HCT116 (cell line): Measurements from ENCODE around the gene RPS6KA2. TPM values are rescaled to one million over a fixed set of nuclear protein-coding genes. Genes with fewer than 3 reads are reported as not detected.

Experiments used
- ATAC-seq: fragments of 200-7000 bp; cut with Tn5 transposase; 2 replicates; pipeline ENCODE4 v1.9.1; 2020; ENCODE audit warnings: mild to moderate bottlenecking, moderate library complexity
- BruUV-seq: library from RNA; stranded (reverse); fragments of 400-500 nt; replicated peaks from 2 replicates; lab custom pipeline; 2021; lab: Mats Ljungman, UMichigan
- CTCF ChIA-PET: fragments of 300-600 bp; sonication (Branson Sonifier 250); formaldehyde crosslinking; loops from one replicate; lab custom pipeline; 2021; ENCODE audit warnings: antibody characterized with exemption; lab: Charles Lee
- POLR2A ChIA-PET: fragments of 300-600, 350-600 bp; sonication (Branson Sonifier 250); formaldehyde crosslinking; loops from one replicate; lab custom pipeline; 2021; ENCODE audit warnings: antibody characterized with exemption; lab: Charles Lee
- RAD21 ChIA-PET, 2 experiments: fragments of 300-600 bp; sonication (Branson Sonifier 250); formaldehyde crosslinking; loops; one replicate each; lab custom pipeline; 2023; ENCODE audit warnings: low total read pairs in 2 of 2; ENCODE audit not compliant: uncharacterized antibody in 2 of 2, unreplicated experiment in 2 of 2, low non-redundant PET in 1 of 2; lab: Charles Lee
- DNase-seq: peaks from one replicate; pipeline ENCODE4 v3.0.0-alpha.2; 2010; ENCODE audit warnings: low read depth, low spot score
- H2AFZ ChIP-seq: fragments of 200-600 bp; shearing (Covaris generic), sonication (generic); 2 replicates; pipeline ENCODE4 v1.6.1; 2017; ENCODE audit warnings: low read depth, mixed run types, mixed read lengths, antibody characterized with exemption, low read length; ENCODE audit not compliant: poor library complexity, severe bottlenecking
- H3K27ac ChIP-seq: 2 replicates; pipeline ENCODE4 v1.5.1; 2012; ENCODE audit warnings: low read depth, low read length
- H3K27me3 ChIP-seq: fragments of 200-600 bp; sonication (generic); 2 replicates; pipeline ENCODE4 v1.6.1; 2016; ENCODE audit warnings: mixed run types, low read length, mixed read lengths; ENCODE audit not compliant: insufficient read depth
- H3K36me3 ChIP-seq, 2 experiments: fragments of 200-500 bp in 1 of 2; fragments of 200-600 bp in 1 of 2; sonication (Bioruptor generic) in 1 of 2; sonication (generic) in 1 of 2; 2 replicates each; pipeline versions ENCODE4 v1.5.1 to v1.6.1; 2014 to 2016; ENCODE audit warnings: low read length in 2 of 2, inconsistent platforms in 1 of 2, mixed read lengths in 1 of 2, mixed run types in 1 of 2; ENCODE audit not compliant: insufficient read depth in 2 of 2, control insufficient read depth in 1 of 2
- H3K4me1 ChIP-seq, 2 experiments: fragments of 200-600 bp in 1 of 2; sonication (generic) in 1 of 2; 2 replicates each; pipeline versions ENCODE4 v1.5.1 to v1.6.1; 2012 to 2017; ENCODE audit warnings: low read length in 2 of 2, inconsistent platforms in 1 of 2, mild to moderate bottlenecking in 1 of 2, mixed read lengths in 1 of 2, mixed run types in 1 of 2, moderate library complexity in 1 of 2; ENCODE audit not compliant: insufficient read depth in 2 of 2, control insufficient read depth in 1 of 2
- H3K4me2 ChIP-seq: fragments of 200-600 bp; sonication (generic); 2 replicates; pipeline ENCODE4 v1.6.1; 2017; ENCODE audit warnings: mixed run types, low read length, mixed read lengths
- H3K4me3 ChIP-seq, 2 experiments: fragments of 200-600 bp in 1 of 2; sonication (generic) in 1 of 2; replicated peaks in 1 of 2; 2 replicates each; pipeline ENCODE4 v1.5.1; 2011 to 2016; ENCODE audit warnings: low read length in 2 of 2, control low read depth in 1 of 2, low read depth in 1 of 2, mild to moderate bottlenecking in 1 of 2, mixed read lengths in 1 of 2, mixed run types in 1 of 2
- H3K79me2 ChIP-seq: fragments of 200-600 bp; sonication (generic); 2 replicates; pipeline ENCODE4 v1.6.1; 2017; ENCODE audit warnings: mild to moderate bottlenecking, mixed run types, low read length, moderate library complexity, mixed read lengths; ENCODE audit not compliant: insufficient read depth
- H3K9ac ChIP-seq: fragments of 200-600 bp; sonication (generic); 2 replicates; pipeline ENCODE4 v1.6.1; 2016; ENCODE audit warnings: low read length, mixed read lengths
- H3K9me2 ChIP-seq: fragments of 200-600 bp; sonication (generic), shearing (Covaris generic); 2 replicates; pipeline ENCODE4 v1.6.1; 2017; ENCODE audit warnings: mixed run types, mild to moderate bottlenecking, moderate library complexity; ENCODE audit not compliant: insufficient read depth
- H3K9me3 ChIP-seq, 2 experiments: fragments of 200-500 bp in 1 of 2; fragments of 200-600 bp in 1 of 2; sonication (Bioruptor generic) in 1 of 2; sonication (generic) in 1 of 2; 2 replicates each; pipeline ENCODE4 v1.6.1; 2014 to 2017; ENCODE audit warnings: low read length in 2 of 2, mixed read lengths in 2 of 2, inconsistent platforms in 1 of 2, low read depth in 1 of 2, mild to moderate bottlenecking in 1 of 2, mixed run types in 1 of 2, moderate library complexity in 1 of 2; ENCODE audit not compliant: control insufficient read depth in 1 of 2, insufficient read depth in 1 of 2
- H4K20me1 ChIP-seq: fragments of 200-600 bp; sonication (generic), shearing (Covaris generic); 2 replicates; pipeline ENCODE4 v1.6.1; 2017; ENCODE audit warnings: mixed run types, mild to moderate bottlenecking, moderate library complexity; ENCODE audit not compliant: insufficient read depth
- CBX3 ChIP-seq: IDR thresholded peaks from 2 replicates; pipeline ENCODE4 v1.6.1; 2012; ENCODE audit warnings: low read depth
- CTCF ChIP-seq, 3 experiments: fragments of 200-600 bp in 1 of 3; sonication (generic) in 1 of 3; IDR thresholded peaks in 2 of 3; conservative IDR thresholded peaks in 1 of 3; 2 replicates each; pipeline ENCODE4 v1.5.1; 2012 to 2017; ENCODE audit warnings: low read depth in 2 of 3, low read length in 2 of 3, antibody characterized with exemption in 1 of 3, borderline replicate concordance in 1 of 3, control low read depth in 1 of 3, mild to moderate bottlenecking in 1 of 3, mixed read lengths in 1 of 3, mixed run types in 1 of 3, moderate library complexity in 1 of 3; ENCODE audit not compliant: insufficient read depth in 1 of 3
- EGR1 ChIP-seq: IDR thresholded peaks from 2 replicates; pipeline ENCODE4 v1.6.1; 2012; ENCODE audit warnings: low read depth
- ELF1 ChIP-seq: IDR thresholded peaks from 2 replicates; pipeline ENCODE4 v1.6.1; 2012; ENCODE audit warnings: low read depth, borderline replicate concordance
- EZH2 ChIP-seq: fragments of 200-600 bp; sonication (generic); IDR thresholded peaks from 2 replicates; pipeline ENCODE4 v1.6.1; 2017; ENCODE audit warnings: antibody characterized with exemption, mixed run types
- FOSL1 ChIP-seq: IDR thresholded peaks from 2 replicates; pipeline ENCODE4 v1.6.1; 2012; ENCODE audit warnings: low read depth
- MAX ChIP-seq: IDR thresholded peaks from 2 replicates; pipeline ENCODE4 v1.6.1; 2012
- POLR2AphosphoS5 ChIP-seq: IDR thresholded peaks from 2 replicates; pipeline ENCODE4 v1.6.1; 2011; ENCODE audit warnings: mild to moderate bottlenecking, low read depth, low read length, moderate library complexity
- REST ChIP-seq: IDR thresholded peaks from 2 replicates; pipeline ENCODE4 v1.6.1; 2012; ENCODE audit warnings: low read depth
- SP1 ChIP-seq: IDR thresholded peaks from 2 replicates; pipeline ENCODE4 v1.6.1; 2012; ENCODE audit warnings: low read depth
- SRF ChIP-seq: IDR thresholded peaks from 2 replicates; pipeline ENCODE4 v1.6.1; 2012; ENCODE audit warnings: low read depth
- YY1 ChIP-seq: IDR thresholded peaks from 2 replicates; pipeline ENCODE4 v1.6.1; 2011; ENCODE audit warnings: low read length, low read depth, moderate library complexity, mild to moderate bottlenecking; ENCODE audit not compliant: insufficient replicate concordance; ENCODE audit errors: extremely low read depth
- ZFX ChIP-seq: fragments of 450-650 bp; IDR thresholded peaks from 2 replicates; pipeline ENCODE4 v1.6.1; 2017
- intact Hi-C: fragments of 100-400 bp; cut with micrococcal nuclease; formaldehyde crosslinking; loops from 2 replicates; pipeline ENCODE4 v1.10.0; 2022
- total RNA-seq: library from RNA; stranded (reverse); gene quantifications from one replicate; pipeline ENCODE4 v1.2.1, GENCODE V29; 2021; ENCODE audit not compliant: unreplicated experiment

The RPS6KA2 gene
- total RNA-seq, 1 experiment from 2014 or later = 8.5 TPM

- no peak for TF ChIP-seq YY1
These were observed 17.6 kb upstream of the RPS6KA2 start (continued) for GRCh38 chr6:166644681-166645080.

GRCh38 chr6:166643891-166644590 lies 17.0 kb upstream of the RPS6KA2 start:
- Histone ChIP-seq H3K4me2 (no peak overlapping the region), H3K36me3 (no peaks in the 10 kb centered on the region), H2AFZ (no peak overlapping the region), H3K4me3 (no peak overlapping the region), H4K20me1 (no peaks in the 10 kb centered on the region), H3K9ac (no peak overlapping the region), H3K79me2 (no peaks in the 10 kb centered on the region), H3K9me3 (peaks cover 0 to 4% of the 10 kb centered on the region in 2 experiments; a peak in 1 of 4 replicates), H3K27ac (no peak overlapping the region), H3K4me1 (peaks cover 3 to 17% of the 10 kb centered on the region in 2 experiments; a peak in 3 of 4 replicates), H3K9me2 (no peaks in the 10 kb centered on the region), H3K27me3 (no peaks in the 10 kb centered on the region)
- no peak for ATAC-seq
- TF ChIP-seq YY1 (no peak), EZH2 (no peak), FOSL1 (no peak), SP1 (no peak), ZFX (no peak), POLR2AphosphoS5 (no peak), MAX (no peak)
- ChIA-PET CTCF (no interaction called here), RAD21 (no interaction called here), POLR2A (no interaction called here)
- BruUV-seq = no TSS peak
- intact Hi-C loops = no loop called here
- no peak for DNase-seq

GRCh38 chr6:166642646-166643045 lies 15.6 kb upstream of the RPS6KA2 start:
- BruUV-seq = no TSS peak
- no peaks in the 10 kb centered on the region for H4K20me1 ChIP-seq
- H3K79me2 ChIP-seq = no peaks in the 10 kb centered on the region
- H3K9ac ChIP-seq = no peak overlapping the region
- ATAC-seq (no peak), DNase-seq (no peak)
- H2AFZ ChIP-seq = no peak overlapping the region
- no peak overlapping the region for H3K27ac ChIP-seq
- H3K27me3 ChIP-seq = no peaks in the 10 kb centered on the region
- CTCF ChIA-PET = no interaction called here
- RAD21 ChIA-PET = no interaction called here
- POLR2A ChIA-PET = no interaction called here
- H3K4me3 ChIP-seq = no peak overlapping the region
- peaks cover 0 to under 1% of the 10 kb centered on the region in 2 experiments; a peak in 1 of 4 replicates for H3K9me3 ChIP-seq
- no peaks in the 10 kb centered on the region for H3K36me3 ChIP-seq
- no peaks in the 10 kb centered on the region for H3K9me2 ChIP-seq
- H3K4me2 ChIP-seq = no peak overlapping the region
- intact Hi-C loops = no loop called here
- H3K4me1 ChIP-seq = peaks cover 3 to 12% of the 10 kb centered on the region in 2 experiments; a peak in 3 of 4 replicates
- TF ChIP-seq REST (no peak), POLR2AphosphoS5 (no peak), CBX3 (no peak), SRF (no peak), CTCF (IDR thresholded peaks at IDR 0.05 in 2 of 3, conservative IDR thresholded peaks at IDR 0.05 in 1 of 3; ENCODE audit: borderline replicate concordance in 1 of 3, insufficient read depth in 1 of 3, low read depth in 2 of 3, low read length in 2 of 3) (no peak), ELF1 (no peak), SP1 (no peak), EGR1 (no peak)
